GM12878 (cell line): Measurements from ENCODE around the gene MICA. TPM values are rescaled to one million over a fixed set of nuclear protein-coding genes. Genes with fewer than 3 reads are reported as not detected.

Experiments
- ATAC-seq: fragments of 200-7000 bp; cut with Tn5 transposase; 3 replicates; pipeline ENCODE4 v1.9.1; 2020; ENCODE audit warnings: mild to moderate bottlenecking, moderate library complexity
- BruUV-seq: library from RNA; stranded (reverse); fragments of 400-500 nt; replicated peaks from 2 replicates; lab custom pipeline; 2021; lab: Mats Ljungman, UMichigan
- CTCF ChIA-PET: fragments of 300-600 bp; sonication (Branson Sonifier 250); formaldehyde crosslinking; extraction: SDS; loops from one replicate; lab custom pipeline; 2021; ENCODE audit warnings: inconsistent platforms; lab: Yijun Ruan, JAX
- POLR2A ChIA-PET: fragments of 350-600 bp; formaldehyde crosslinking; extraction: SDS; loops from one replicate; lab custom pipeline; 2021; ENCODE audit warnings: inconsistent platforms; lab: Charles Lee
- RAD21 ChIA-PET: fragments of 300-600 bp; sonication (Branson Sonifier 250); formaldehyde crosslinking; loops from one replicate; lab custom pipeline; 2023; ENCODE audit warnings: antibody characterized with exemption; ENCODE audit not compliant: unreplicated experiment; lab: Charles Lee
- SMC1A ChIA-PET: fragments of 300-600 bp; sonication (Branson Sonifier 250); formaldehyde crosslinking; loops from one replicate; lab custom pipeline; 2023; ENCODE audit not compliant: unreplicated experiment, uncharacterized antibody; lab: Charles Lee
- DNase-seq: peaks from one replicate; pipeline ENCODE4 v3.0.0-alpha.2; 2011; ENCODE audit warnings: low read depth, low spot score
- FAIRE-seq: peaks from 3 replicates; lab custom pipeline; 2011; peaks lifted over from hg19 to GRCh38; lab: Jason Lieb, UNC
- H2AFZ ChIP-seq: 2 replicates; pipeline ENCODE4 v1.6.0; 2011; ENCODE audit warnings: low read depth, low read length, control low read depth; ENCODE audit not compliant: control insufficient read depth
- H3K27ac ChIP-seq: 2 replicates; pipeline ENCODE4 v1.5.1; 2011; ENCODE audit warnings: control low read depth; ENCODE audit not compliant: control insufficient read depth, insufficient read depth
- H3K27me3 ChIP-seq, 2 experiments: replicated peaks in 1 of 2; 2 replicates each; pipeline versions ENCODE4 v1.6.0 to v1.6.1; 2011; ENCODE audit warnings: low read length in 1 of 2; ENCODE audit not compliant: control insufficient read depth in 2 of 2, insufficient read depth in 2 of 2
- H3K36me3 ChIP-seq, 2 experiments: 2 replicates each; pipeline ENCODE4 v1.5.1; 2011; ENCODE audit warnings: low read length in 1 of 2; ENCODE audit not compliant: control insufficient read depth in 2 of 2, insufficient read depth in 2 of 2
- H3K4me1 ChIP-seq: 2 replicates; pipeline ENCODE4 v1.6.1; 2011; ENCODE audit warnings: mild to moderate bottlenecking, low read length, moderate library complexity, mixed read lengths; ENCODE audit not compliant: control insufficient read depth, insufficient read depth
- H3K4me2 ChIP-seq: 2 replicates; pipeline ENCODE4 v1.6.0; 2011; ENCODE audit warnings: control low read depth; ENCODE audit not compliant: control insufficient read depth, insufficient read depth
- H3K4me3 ChIP-seq: fragments of 200-600 bp; sonication (generic); 2 replicates; pipeline ENCODE4 v1.5.1; 2016
- H3K79me2 ChIP-seq: 2 replicates; pipeline ENCODE4 v1.6.0; 2011; ENCODE audit warnings: low read length; ENCODE audit not compliant: control insufficient read depth, insufficient read depth
- H3K9ac ChIP-seq: 2 replicates; pipeline ENCODE4 v1.8.0; 2011; ENCODE audit warnings: low read length, control low read depth, mixed read lengths; ENCODE audit not compliant: control insufficient read depth, insufficient read depth
- H3K9me3 ChIP-seq: replicated peaks from 3 replicates; pipeline ENCODE4 v1.5.1; 2011; ENCODE audit warnings: mild to moderate bottlenecking, low read length; ENCODE audit not compliant: control insufficient read depth, insufficient read depth
- H4K20me1 ChIP-seq: 2 replicates; pipeline ENCODE4 v1.6.0; 2011; ENCODE audit not compliant: control insufficient read depth, insufficient read depth
- BCLAF1 ChIP-seq: fragments of 450-650 bp; IDR thresholded peaks from 2 replicates; pipeline ENCODE4 v1.6.1; 2017; ENCODE audit warnings: antibody characterized with exemption, mild to moderate bottlenecking, moderate library complexity
- BMI1 ChIP-seq: fragments of 450-650 bp; IDR thresholded peaks from 2 replicates; pipeline ENCODE4 v1.6.1; 2016; ENCODE audit warnings: mild to moderate bottlenecking, moderate library complexity, borderline replicate concordance
- CREM ChIP-seq: IDR thresholded peaks from 2 replicates; pipeline ENCODE4 v1.6.1; 2014; ENCODE audit warnings: antibody characterized with exemption, low read depth
- HCFC1 ChIP-seq: fragments of 150-350 bp; IDR thresholded peaks from 2 replicates; pipeline ENCODE4 v1.6.1; 2014; ENCODE audit warnings: low read length
- NFIC ChIP-seq: IDR thresholded peaks from 2 replicates; pipeline ENCODE4 v1.6.1; 2012; ENCODE audit warnings: low read depth, mild to moderate bottlenecking, inconsistent platforms, low read length, moderate library complexity
- NFYA ChIP-seq: IDR thresholded peaks from 2 replicates; pipeline ENCODE4 v1.6.1; 2011; ENCODE audit warnings: low read depth, mild to moderate bottlenecking, low read length, improper control_type of control experiment, borderline replicate concordance
- SPI1 ChIP-seq: IDR thresholded peaks from 2 replicates; pipeline ENCODE4 v1.6.1; 2011; ENCODE audit warnings: low read depth, mild to moderate bottlenecking, low read length, moderate library complexity, borderline replicate concordance; ENCODE audit not compliant: insufficient read depth
- WGBS: methylation state at CpG from one replicate; pipeline ENCODE4 v1.1.6; 2016; ENCODE audit warnings: low lambda C conversion rate; ENCODE audit not compliant: insufficient replicate concordance, insufficient coverage; ENCODE audit errors: missing lambda C conversion rate; 5-methylcytosine and 5-hydroxymethylcytosine counted together
- in situ Hi-C: fragments of 300-500 bp; cut with MboI; formaldehyde crosslinking; loops from 9 replicates; pipeline ENCODE4 v1.14.3; 2018; ENCODE audit warnings: mixed read lengths
- intact Hi-C: fragments of 100-400 bp; cut with micrococcal nuclease; formaldehyde crosslinking; loops from one replicate; pipeline ENCODE4 v1.14.2; 2022; ENCODE audit not compliant: unreplicated experiment
- polyA plus RNA-seq, 11 experiments: library from polyadenylated mRNA; depleted of rRNA in 4 of 11; unstranded in 6 of 11; stranded (reverse) in 5 of 11; fragments of >200 nt; fragmentation: Nextera tagmentation in 4 of 11; fragmentation: Illumina TruSeq in 1 of 11; extraction: Ambion mirVana in 4 of 11; extraction: Trizol in 1 of 11; gene quantifications; 1 replicate in 1 of 11; 2 replicates in 10 of 11; pipeline versions ENCODE4 v1.2.1 to v1.2.3, GENCODE V29; 2011 to 2016; ENCODE audit warnings: inconsistent platforms in 2 of 11, missing spikeins in 2 of 11, low read depth in 1 of 11
- total RNA-seq, 4 experiments: library from RNA; depleted of rRNA in 3 of 4; stranded (reverse); fragments of >200 nt in 3 of 4; fragmentation: Illumina TruSeq in 1 of 4; extraction: Trizol in 1 of 4; gene quantifications; 2 replicates each; pipeline versions ENCODE4 v1.2.1 to v1.2.3, GENCODE V29; 2013 to 2021

MICA gene
- total and polyA plus RNA-seq, 10 of the 15 experiments (the other 5 are each of a cell fraction or from before 2014, with no cell fraction given): 3.6 to 10.5 (median 6.9) TPM

DNA sequence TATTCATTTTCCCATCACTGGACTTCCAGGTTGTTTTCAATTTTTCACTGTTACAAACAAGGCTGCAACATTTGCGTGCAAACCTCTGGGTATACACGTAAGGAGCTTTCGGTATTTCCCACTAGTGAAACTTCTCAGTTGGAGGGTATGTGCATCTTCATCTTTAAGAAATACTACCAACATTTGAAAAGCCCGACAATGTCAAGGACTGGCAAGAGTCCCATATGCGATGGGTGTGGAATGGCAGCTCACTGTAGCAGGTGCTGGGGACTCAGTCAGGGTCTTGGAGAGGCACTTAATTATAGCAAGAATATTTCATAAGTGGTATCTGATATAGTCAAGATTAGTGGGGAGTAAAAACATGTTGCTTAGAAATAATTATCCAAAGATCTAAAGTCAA is 37.5 kb upstream of the MICA start:
- Histone ChIP-seq H3K4me1 (peaks cover 6% of the 10 kb centered on the region), H3K36me3 (no peaks in the 10 kb centered on the region), H2AFZ (no peak overlapping the region), H3K9me3 (no peaks in the 10 kb centered on the region; the same call in 2 of the 3 replicates), H4K20me1 (no peaks in the 10 kb centered on the region), H3K4me2 (no peak overlapping the region), H3K9ac (no peak overlapping the region), H3K4me3 (no peak overlapping the region), H3K27ac (no peak overlapping the region), H3K79me2 (no peaks in the 10 kb centered on the region), H3K27me3 (no peaks in the 10 kb centered on the region; a peak in 1 of 4 replicates)
- CTCF ChIA-PET: interaction anchor here (0.6 to 4.1 kb wide), 33 partner anchors 10 to 279 kb away, joined by 3 to 69 read pairs (median 4); partner anchors contain the start of genes PSORS1C2 and TCF19
- POLR2A ChIA-PET: interaction anchor here (0.7 to 2.0 kb wide), 2 partner anchors 168 to 498 kb away, joined by 3 to 6 read pairs; no protein-coding TSS in a partner anchor
- SMC1A ChIA-PET: interaction anchor here (0.6 to 4.2 kb wide), 17 partner anchors 8 to 853 kb away, joined by 3 to 35 read pairs (median 5); partner anchors contain the start of gene PSORS1C2
- no TSS peak for BruUV-seq
- ATAC-seq: no peak
- WGBS: 92% methylated on average over 5 of the region's 5 CpGs
- in situ Hi-C loops: loop anchor here (5.0 kb wide), 2 partner anchors 169 to 229 kb away; partner anchors contain the start of gene PSORS1C2
- RAD21 ChIA-PET: interaction anchor here (1.0 to 6.9 kb wide), 16 partner anchors 11 to 236 kb away, joined by 3 to 84 read pairs (median 5); no protein-coding TSS in a partner anchor
- FAIRE-seq: no peak
- TF ChIP-seq BMI1 (no peak), NFYA (no peak)
- no peak for DNase-seq
- intact Hi-C loops: loop anchor here (2.0 kb wide), 1 partner anchor 229 kb away; no protein-coding TSS in a partner anchor

DNA sequence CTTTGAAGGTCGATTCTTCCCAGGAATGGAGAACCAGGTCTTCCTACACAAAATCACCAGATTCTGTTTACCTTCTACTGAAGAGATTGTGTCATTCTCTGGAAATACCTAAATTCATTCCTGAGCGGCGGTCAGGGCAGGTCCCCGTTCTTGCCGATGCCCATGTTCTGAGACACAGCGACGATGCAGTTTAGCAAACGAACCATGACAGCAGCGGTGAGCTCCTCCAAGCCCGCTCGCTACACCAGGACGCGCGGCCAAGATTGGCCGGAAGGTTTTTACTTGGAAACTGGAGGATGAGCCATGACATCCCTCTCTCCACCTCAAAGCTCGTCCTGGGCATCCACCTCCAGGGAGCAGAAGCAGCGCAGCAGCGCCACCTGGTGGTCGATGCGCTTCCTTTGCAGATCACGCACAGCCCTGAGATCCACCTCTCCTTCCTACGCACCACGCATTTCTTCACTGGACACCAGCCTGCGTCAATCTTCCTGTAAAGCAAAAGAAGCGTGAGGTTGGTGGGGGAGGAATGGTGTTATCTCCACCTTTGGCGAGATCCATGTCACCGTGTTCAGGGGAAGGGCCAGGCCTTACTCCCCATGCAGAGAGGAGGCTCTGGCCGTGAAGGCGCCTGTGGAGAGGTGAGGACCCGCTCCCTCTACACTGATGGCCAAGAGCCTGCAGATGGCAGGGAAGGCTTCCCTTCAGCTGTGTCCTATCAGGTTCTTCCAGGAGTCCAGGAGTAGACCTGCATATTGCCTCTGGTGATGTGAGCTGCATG is 36.5 kb upstream of the MICA start:
- Histone ChIP-seq H3K27ac (no peak overlapping the region), H3K27me3 (no peaks in the 10 kb centered on the region; a peak in 1 of 4 replicates), H3K9me3 (no peaks in the 10 kb centered on the region; the same call in 2 of the 3 replicates), H3K4me2 (peak overlapping the region; percentile 86), H3K4me3 (peak overlapping the region; percentile 73), H3K36me3 (no peaks in the 10 kb centered on the region), H3K9ac (peak overlapping the region; percentile 51; the same call in 1 of the 2 replicates), H2AFZ (peak overlapping the region; percentile 82), H3K79me2 (no peaks in the 10 kb centered on the region), H4K20me1 (no peaks in the 10 kb centered on the region), H3K4me1 (peaks cover 6% of the 10 kb centered on the region)
- in situ Hi-C loops (loop anchor here (5.0 kb wide), 2 partner anchors 170 to 230 kb away; partner anchors contain the start of gene PSORS1C2), intact Hi-C loops (loop anchor here (1.0 to 2.0 kb wide), 2 partner anchors 170 to 230 kb away; no protein-coding TSS in a partner anchor)
- SMC1A ChIA-PET: interaction anchor here (0.6 to 4.2 kb wide), 22 partner anchors 9 to 228 kb away, joined by 3 to 35 read pairs (median 5); partner anchors contain the start of gene PSORS1C2
- FAIRE-seq: peak; percentile 81
- RAD21 ChIA-PET: interaction anchor here (0.6 to 6.9 kb wide), 19 partner anchors 8 to 237 kb away, joined by 3 to 84 read pairs (median 4); no protein-coding TSS in a partner anchor
- peak; percentile 58 for DNase-seq
- ATAC-seq: peak; percentile 100
- POLR2A ChIA-PET: interaction anchor here (0.6 to 2.0 kb wide), 4 partner anchors 8 to 461 kb away, joined by 3 to 6 read pairs (median 4); no protein-coding TSS in a partner anchor
- BruUV-seq: no TSS peak
- CTCF ChIA-PET: interaction anchor here (0.6 to 4.1 kb wide), 41 partner anchors 9 to 280 kb away, joined by 3 to 69 read pairs (median 4); partner anchors contain the start of genes HLA-B, PSORS1C2 and TCF19
- 8% methylated on average over 28 of the region's 30 CpGs for WGBS
- no peak for TF ChIP-seq CREM
- TF ChIP-seq HCFC1: no peak
- no peak for TF ChIP-seq NFIC
- no peak for TF ChIP-seq SPI1
- TF ChIP-seq BCLAF1: no peak
